ENCODE results near the gene CYTH4.

The CYTH4 gene

DNA sequence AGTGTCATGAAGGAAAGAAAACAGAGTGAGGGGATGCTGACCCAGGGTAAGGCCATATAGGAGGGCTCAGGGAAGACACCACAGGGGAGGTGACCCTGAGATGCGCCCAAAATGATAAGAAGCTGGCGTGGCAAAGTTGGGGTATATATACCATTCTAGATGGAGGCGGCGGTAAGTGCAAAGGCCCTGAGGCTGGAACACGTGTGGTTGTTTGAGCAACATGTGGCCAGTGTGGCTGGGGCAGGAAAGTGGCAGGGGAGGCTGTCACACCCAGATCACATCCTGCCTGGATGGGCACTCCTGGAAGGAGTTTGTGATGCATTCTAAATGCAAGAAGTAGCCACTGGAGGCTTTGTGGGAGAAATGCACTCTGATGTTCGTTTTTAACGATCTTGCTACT lies 70.2 kb downstream of the CYTH4 start:
- no peak for DNase-seq

DNA sequence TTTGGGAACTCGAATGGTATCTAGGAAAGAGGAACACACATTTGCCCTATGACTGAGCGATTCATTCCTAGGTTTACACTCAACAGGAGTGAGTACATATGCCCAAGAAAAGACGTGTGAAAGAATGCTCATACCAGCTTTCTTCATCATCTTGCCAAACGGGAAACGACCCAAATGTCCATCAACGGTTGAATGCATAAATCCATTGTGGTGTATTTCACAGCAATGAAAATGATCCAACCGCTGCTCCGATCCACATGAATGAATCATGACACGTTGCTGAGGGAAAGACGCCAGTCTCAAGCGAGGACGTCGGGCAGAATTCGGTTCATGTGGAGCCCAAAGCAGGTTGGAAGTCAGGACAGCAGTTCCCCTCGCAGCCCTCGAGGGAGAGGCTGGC lies 71.5 kb downstream of the CYTH4 start:
- DNase-seq, result no peak

DNA sequence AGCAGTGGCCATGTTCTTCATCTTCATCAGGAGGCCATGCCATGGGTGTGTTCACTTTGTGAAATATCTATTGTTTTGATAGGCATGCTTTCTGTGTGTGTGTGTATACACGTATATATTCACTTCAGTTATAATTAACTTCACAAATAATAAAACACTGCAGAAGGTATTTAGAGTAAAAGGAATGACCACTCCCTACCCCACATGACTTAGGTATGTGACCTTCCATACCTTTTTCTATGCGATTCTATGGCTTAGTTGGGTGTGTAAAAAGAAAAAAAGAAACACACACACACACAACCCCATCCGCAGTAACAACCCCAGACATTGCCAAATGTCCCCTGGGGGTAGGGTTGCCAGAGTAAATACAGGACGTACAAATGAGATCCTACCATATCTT lies 72.0 kb downstream of the CYTH4 start:
- DNase-seq, result no peak

DNA sequence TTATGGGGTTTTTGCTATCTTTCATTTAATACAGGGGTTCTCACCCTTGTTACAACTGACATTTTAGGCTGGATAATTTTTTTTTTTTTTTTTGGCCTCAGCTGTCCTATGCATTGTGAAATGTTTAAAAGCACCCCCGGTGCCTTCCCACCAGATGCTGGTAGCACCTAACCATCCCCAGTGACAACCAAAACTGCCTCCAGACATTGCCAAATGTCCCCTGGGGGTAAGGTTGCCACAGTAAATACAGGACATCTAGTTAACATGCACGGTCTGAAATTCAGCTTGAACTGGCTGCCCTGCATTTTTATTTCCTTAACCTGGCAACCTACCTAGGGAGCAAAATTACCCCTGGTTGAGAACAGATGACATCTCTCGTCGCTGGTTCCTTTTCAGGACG lies 72.4 kb downstream of the CYTH4 start:
- no peak for DNase-seq

DNA sequence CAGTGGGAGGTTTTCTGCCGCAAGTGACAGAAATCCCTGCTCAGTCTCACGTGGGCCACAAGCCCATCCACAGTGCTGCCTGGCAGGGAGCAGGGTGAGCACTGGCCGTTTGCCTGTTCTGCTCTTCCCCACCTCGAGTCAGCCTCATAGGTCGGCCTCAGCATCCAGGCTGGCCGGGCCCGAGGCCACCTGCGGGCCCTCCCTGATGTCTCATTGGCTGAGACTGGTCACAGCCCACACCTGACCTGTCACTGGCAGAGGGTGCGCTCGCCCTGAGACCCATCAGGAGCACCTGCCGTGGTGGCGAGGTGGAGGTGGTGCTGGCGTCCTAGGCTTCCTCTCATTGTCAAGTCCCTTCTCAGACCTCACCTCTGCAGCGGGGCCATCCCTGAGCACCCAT lies 72.9 kb downstream of the CYTH4 start:
- no peak for DNase-seq

DNA sequence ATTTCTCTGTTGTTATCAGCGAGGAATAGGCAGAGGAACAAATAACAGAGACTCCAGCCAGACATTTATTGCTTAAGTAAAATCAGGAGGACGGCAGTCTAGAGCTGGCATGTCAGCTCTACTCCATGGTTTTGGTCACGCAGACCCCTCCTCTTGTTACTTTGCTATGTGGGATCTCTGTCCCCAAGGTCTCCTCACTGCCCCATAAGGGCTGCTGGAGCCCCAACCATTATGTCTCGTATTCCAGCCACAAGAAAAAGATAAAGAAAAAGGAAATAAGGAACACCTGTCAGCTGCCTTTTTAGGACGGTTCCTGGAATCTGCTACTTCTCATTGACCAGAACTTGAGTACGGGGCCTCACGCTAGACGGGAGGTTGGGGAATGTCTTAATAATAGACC lies 74.6 kb downstream of the CYTH4 start:
- DNase-seq, result no peak

DNA sequence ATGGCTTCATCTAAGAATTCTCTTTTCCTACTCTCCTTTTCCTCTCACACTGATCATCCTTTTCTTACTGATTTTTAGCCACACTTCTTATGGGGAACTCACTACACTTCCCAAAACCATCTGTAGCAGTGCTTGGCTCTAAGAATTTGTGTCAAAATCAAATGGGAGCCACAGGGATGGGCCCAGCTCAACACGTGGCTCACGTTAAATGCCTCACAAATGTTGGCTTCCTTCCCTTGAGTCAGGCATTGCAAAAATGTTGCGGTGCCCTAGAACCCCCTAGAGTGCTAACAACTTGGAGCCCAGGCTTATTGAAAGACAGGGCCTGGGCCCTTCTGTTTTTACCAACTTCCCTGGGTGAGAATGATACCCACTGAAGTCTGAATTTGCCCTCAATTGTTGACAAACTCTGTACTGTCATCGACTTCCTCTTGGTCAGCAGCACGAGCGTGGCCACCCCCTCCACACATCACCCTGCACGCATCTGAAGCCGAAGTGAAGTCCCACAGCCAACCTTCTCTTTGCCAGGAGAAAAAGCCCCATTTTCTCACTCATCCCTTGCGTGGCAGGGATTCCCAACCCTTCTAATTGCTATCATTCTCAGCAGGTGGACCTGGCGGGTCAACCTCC lies 75.3 kb downstream of the CYTH4 start:
- DNase-seq, result no peak

DNA sequence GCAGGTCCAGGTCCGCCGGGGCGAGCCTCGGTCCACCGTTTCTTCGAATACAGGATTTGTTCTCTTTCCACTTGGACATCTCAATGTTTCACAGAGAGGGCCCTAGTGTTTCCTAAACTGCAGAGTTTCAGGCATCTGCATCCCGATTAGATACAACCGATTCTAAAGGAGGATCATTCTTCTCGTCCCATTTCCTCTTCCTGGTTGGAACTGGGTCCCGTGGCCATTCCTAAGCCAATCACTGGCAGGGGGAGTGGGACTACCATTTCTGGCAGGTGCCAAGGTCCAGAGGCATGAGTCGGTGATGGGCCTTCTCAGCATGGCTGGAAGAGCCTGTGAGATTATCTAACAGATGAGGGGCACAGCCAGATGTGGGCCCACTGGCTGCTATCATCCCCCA lies 76.1 kb downstream of the CYTH4 start:
- no peak for DNase-seq

DNA sequence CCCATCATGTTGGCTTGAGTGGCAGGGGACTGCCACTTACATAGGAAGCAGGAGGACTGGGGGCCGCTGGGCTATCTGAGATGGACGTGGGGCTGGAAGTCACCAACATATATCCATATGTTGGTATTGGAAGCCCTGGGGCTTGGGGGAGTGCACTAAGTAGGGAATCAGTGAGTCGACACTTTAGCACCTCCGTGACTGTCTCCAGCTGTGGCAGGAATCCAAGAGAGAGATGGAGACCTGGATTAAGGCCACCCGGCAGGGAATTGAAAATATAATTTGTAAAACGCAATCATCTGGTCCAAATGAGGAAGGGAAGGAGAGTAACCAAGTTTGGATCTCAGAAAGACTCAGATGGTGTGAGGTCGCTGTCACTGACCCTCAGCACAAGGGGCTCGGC lies 76.6 kb downstream of the CYTH4 start:
- DNase-seq, result no peak

DNA sequence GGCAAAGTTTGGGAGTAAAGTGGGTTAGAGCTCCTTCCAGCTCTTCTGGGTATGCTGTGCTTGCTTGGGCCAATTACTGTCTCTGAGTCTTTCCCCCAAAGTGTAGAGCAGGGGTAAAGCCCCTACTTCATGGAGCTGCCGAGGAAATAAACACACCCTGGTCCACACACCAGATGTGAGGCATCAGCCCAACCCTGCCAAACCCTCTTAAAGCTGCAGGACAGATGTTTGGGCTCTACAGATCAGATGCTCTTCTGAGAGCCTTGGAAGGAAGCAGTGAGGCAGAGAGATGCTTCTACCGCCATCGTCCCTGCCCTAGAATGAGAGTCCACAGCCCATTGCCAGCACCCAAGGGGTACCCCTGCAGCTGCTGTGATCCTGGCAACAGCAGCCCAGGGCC lies 80.3 kb downstream of the CYTH4 start:
- no peak for DNase-seq

DNA sequence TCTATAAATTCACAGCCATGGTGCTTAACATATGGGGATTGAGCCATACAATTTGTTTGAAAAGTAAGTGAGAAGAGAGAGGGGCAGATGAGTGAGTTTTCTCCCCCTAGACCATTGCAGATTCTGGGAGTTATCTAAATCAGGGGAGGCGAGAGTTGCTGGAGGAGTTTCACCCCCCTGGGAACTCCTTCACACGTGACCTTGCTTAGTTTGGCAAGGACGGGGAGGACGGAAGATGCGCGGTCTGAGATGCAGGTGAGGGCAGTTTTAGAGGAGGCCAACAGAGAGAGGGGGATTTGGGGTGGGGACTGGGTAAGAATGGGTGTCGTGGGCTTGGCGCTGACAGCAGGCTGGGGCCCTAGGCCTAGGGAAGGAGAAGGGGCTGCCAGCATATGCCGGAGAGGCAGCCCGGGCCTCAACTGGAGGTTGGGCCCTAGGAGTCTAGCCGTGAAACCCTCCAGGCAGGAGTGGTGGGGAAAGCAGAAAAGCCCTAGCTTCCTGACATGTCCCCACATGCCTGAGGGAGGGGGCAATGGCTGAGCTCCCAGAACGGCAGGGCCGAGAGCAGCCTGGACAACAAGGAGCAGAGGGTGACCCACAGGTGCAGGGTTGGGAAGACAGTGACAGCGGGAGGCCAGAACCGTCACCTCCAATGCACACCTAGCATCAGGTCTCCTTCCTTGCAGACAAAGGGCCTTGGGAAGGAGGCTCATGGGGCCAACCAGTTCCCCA lies 81.1 kb downstream of the CYTH4 start:
- DNase-seq, result no peak
